Measurements from ENCODE around the gene CBY2.

The CBY2 gene

DNA sequence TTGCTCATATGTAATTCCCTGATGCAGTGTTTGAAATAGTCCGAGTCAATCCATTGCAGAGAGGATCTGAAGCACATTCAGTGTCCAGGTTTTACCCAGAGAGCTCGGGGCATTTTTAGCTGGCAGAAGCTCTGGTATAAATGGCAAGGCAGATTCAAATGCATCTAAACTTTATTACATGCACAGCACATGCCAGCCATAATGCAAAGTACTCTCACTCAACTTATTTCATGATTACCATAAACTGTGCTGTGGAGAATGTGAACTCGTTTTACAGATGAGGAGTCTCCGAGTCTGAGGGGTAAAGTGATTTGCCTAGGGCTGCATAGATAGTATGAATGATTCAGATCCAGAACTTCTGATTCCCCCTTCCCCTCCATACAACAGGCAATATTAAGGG lies 13.5 kb upstream of the CBY2 start:
- TF ChIP-seq, protein P1, sequence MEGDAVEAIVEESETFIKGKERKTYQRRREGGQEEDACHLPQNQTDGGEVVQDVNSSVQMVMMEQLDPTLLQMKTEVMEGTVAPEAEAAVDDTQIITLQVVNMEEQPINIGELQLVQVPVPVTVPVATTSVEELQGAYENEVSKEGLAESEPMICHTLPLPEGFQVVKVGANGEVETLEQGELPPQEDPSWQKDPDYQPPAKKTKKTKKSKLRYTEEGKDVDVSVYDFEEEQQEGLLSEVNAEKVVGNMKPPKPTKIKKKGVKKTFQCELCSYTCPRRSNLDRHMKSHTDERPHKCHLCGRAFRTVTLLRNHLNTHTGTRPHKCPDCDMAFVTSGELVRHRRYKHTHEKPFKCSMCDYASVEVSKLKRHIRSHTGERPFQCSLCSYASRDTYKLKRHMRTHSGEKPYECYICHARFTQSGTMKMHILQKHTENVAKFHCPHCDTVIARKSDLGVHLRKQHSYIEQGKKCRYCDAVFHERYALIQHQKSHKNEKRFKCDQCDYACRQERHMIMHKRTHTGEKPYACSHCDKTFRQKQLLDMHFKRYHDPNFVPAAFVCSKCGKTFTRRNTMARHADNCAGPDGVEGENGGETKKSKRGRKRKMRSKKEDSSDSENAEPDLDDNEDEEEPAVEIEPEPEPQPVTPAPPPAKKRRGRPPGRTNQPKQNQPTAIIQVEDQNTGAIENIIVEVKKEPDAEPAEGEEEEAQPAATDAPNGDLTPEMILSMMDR (IDR thresholded peaks at IDR 0.05; ENCODE audit: low read depth, low read length, poor library complexity, severe bottlenecking): no peak
- no peak for TF ChIP-seq EZH2phosphoT487 (IDR thresholded peaks at IDR 0.05; ENCODE audit: borderline replicate concordance, low read length)
- H3K4me1 ChIP-seq (ENCODE audit: control insufficient read depth, low read length): no peaks in the 10 kb centered on the region
- H3K4me3 ChIP-seq (ENCODE audit: low read length): no peak overlapping the region

DNA sequence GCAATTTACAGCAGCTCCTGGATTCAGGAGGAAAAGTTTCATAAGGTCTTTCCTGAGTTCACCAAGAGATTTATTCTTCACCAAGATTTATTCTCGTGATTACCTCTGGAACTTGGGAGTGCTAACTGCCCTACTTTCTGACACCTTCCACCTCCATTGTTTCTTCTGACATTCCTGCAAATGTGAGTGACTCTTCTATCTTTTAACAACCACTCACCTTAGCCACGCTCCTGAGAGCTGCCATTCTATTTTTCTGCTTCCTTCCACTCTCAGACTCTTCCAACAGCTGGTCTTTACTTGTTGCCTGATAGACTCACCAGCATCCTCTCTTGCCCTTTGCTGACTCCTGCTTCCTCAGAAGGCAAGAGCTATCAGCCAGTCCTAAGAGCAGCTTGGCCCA lies 11.5 kb upstream of the CBY2 start:
- H3F3A ChIP-seq (ENCODE audit: control insufficient read depth, insufficient read depth): no peaks in the 10 kb centered on the region
- no peak overlapping the region for H3K4me2 ChIP-seq (ENCODE audit: low read length)
- H3K27ac ChIP-seq (ENCODE audit: low read depth, low read length): no peak overlapping the region
- H4K20me1 ChIP-seq (ENCODE audit: control insufficient read depth, insufficient read depth, low read depth, low read length): no peaks in the 10 kb centered on the region
- no peaks in the 10 kb centered on the region for H3K79me2 ChIP-seq (ENCODE audit: control insufficient read depth, low read length)
- no peak overlapping the region for H3K4me3 ChIP-seq (ENCODE audit: low read length)
- no peaks in the 10 kb centered on the region for H3K9me2 ChIP-seq (replicated peaks; ENCODE audit: control insufficient read depth, low read length)
- H3K4me1 ChIP-seq (ENCODE audit: control insufficient read depth, low read length): no peaks in the 10 kb centered on the region
- TF ChIP-seq, protein P1 (IDR thresholded peaks at IDR 0.05; ENCODE audit: low read depth, low read length, poor library complexity, severe bottlenecking): no peak
- TF ChIP-seq EZH2phosphoT487 (IDR thresholded peaks at IDR 0.05; ENCODE audit: borderline replicate concordance, low read length): no peak
- H3K36me3 ChIP-seq (ENCODE audit: control insufficient read depth, low read length): no peaks in the 10 kb centered on the region
- peaks cover 6% of the 10 kb centered on the region for H3K27me3 ChIP-seq (ENCODE audit: control insufficient read depth, low read length)
- H3K9me3 ChIP-seq (ENCODE audit: control insufficient read depth, insufficient read depth, low read length): no peaks in the 10 kb centered on the region

More for the DNA sequence above, 13.5 kb upstream of the CBY2 start:
- no peaks in the 10 kb centered on the region for H3K9me2 ChIP-seq (replicated peaks; ENCODE audit: control insufficient read depth, low read length)
- no peak overlapping the region for H3K27ac ChIP-seq (ENCODE audit: low read depth, low read length)
- no peaks in the 10 kb centered on the region for H3K36me3 ChIP-seq (ENCODE audit: control insufficient read depth, low read length)
- H3K4me2 ChIP-seq (ENCODE audit: low read length): no peak overlapping the region
- no peaks in the 10 kb centered on the region for H4K20me1 ChIP-seq (ENCODE audit: control insufficient read depth, insufficient read depth, low read depth, low read length)
- H3K9me3 ChIP-seq (ENCODE audit: control insufficient read depth, insufficient read depth, low read length): no peaks in the 10 kb centered on the region
- H3K27me3 ChIP-seq (ENCODE audit: control insufficient read depth, low read length): no peaks in the 10 kb centered on the region
- no peaks in the 10 kb centered on the region for H3F3A ChIP-seq (ENCODE audit: control insufficient read depth, insufficient read depth)
- H3K79me2 ChIP-seq (ENCODE audit: control insufficient read depth, low read length): no peaks in the 10 kb centered on the region

DNA sequence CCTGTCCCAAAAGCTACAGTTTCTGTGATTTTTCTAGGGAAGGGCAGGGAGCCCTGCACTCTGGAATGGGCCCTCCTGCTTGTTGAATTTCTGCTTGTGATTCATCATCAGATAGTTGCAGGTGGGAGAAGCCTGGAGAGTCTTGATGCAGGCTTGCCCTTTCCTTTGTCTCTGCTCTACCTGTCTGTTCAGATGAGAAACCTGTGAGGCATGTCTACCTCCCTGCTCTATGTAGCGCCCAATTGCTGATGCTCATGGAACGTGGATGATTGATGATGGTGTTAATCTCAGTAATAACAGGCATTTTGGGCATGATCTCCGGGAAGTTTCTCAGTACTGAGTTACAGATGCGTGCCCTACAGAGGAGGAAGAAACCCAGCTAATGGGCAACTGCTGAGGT lies 10.9 kb upstream of the CBY2 start:
- no peak overlapping the region for H3K4me3 ChIP-seq (ENCODE audit: low read length)
- H3K79me2 ChIP-seq (ENCODE audit: control insufficient read depth, low read length): no peaks in the 10 kb centered on the region
- no peak overlapping the region for H3K4me2 ChIP-seq (ENCODE audit: low read length)
- TF ChIP-seq, protein P1 (IDR thresholded peaks at IDR 0.05; ENCODE audit: low read depth, low read length, poor library complexity, severe bottlenecking): no peak
- TF ChIP-seq EZH2phosphoT487 (IDR thresholded peaks at IDR 0.05; ENCODE audit: borderline replicate concordance, low read length): no peak
- H3F3A ChIP-seq (ENCODE audit: control insufficient read depth, insufficient read depth): no peaks in the 10 kb centered on the region
- H3K36me3 ChIP-seq (ENCODE audit: control insufficient read depth, low read length): no peaks in the 10 kb centered on the region
- no peaks in the 10 kb centered on the region for H3K9me3 ChIP-seq (ENCODE audit: control insufficient read depth, insufficient read depth, low read length)
- no peak overlapping the region for H3K27ac ChIP-seq (ENCODE audit: low read depth, low read length)
- no peaks in the 10 kb centered on the region for H4K20me1 ChIP-seq (ENCODE audit: control insufficient read depth, insufficient read depth, low read depth, low read length)
- peaks cover 7% of the 10 kb centered on the region for H3K27me3 ChIP-seq (ENCODE audit: control insufficient read depth, low read length)
- no peaks in the 10 kb centered on the region for H3K4me1 ChIP-seq (ENCODE audit: control insufficient read depth, low read length)
- no peaks in the 10 kb centered on the region for H3K9me2 ChIP-seq (replicated peaks; ENCODE audit: control insufficient read depth, low read length)

DNA sequence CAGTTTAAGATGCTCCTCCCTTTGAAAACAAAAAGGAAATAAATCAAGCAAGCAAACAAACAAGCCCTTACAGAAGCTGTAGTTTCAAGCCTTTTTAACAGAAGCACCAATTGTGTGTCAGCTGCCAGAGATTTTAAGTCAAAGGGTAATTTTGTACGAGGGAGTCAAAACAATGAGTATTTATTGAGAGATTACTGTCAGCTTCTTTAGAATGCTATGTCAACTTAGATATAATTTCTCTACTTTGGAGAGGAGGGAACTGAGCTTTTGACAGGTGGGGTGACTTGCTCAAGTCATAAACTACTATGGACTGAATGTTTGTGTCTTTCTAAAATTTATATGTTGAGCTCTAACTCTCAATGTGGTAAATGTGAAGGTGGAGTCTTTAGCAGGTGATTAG lies 10.5 kb upstream of the CBY2 start:
- no peaks in the 10 kb centered on the region for H3F3A ChIP-seq (ENCODE audit: control insufficient read depth, insufficient read depth)
- H3K27me3 ChIP-seq (ENCODE audit: control insufficient read depth, low read length): peaks cover 7% of the 10 kb centered on the region

More for the DNA sequence above, 10.5 kb upstream of the CBY2 start:
- Histone ChIP-seq H3K4me1 (ENCODE audit: control insufficient read depth, low read length) (no peaks in the 10 kb centered on the region), H3K36me3 (ENCODE audit: control insufficient read depth, low read length) (no peaks in the 10 kb centered on the region), H3K79me2 (ENCODE audit: control insufficient read depth, low read length) (no peaks in the 10 kb centered on the region), H3K27ac (ENCODE audit: low read depth, low read length) (no peak overlapping the region), H3K4me3 (ENCODE audit: low read length) (no peak overlapping the region), H3K9me3 (ENCODE audit: control insufficient read depth, insufficient read depth, low read length) (no peaks in the 10 kb centered on the region), H3K9me2 (replicated peaks; ENCODE audit: control insufficient read depth, low read length) (no peaks in the 10 kb centered on the region), H4K20me1 (ENCODE audit: control insufficient read depth, insufficient read depth, low read depth, low read length) (no peaks in the 10 kb centered on the region), H3K4me2 (ENCODE audit: low read length) (no peak overlapping the region)
- TF ChIP-seq, protein P1 (IDR thresholded peaks at IDR 0.05; ENCODE audit: low read depth, low read length, poor library complexity, severe bottlenecking): no peak
- TF ChIP-seq EZH2phosphoT487 (IDR thresholded peaks at IDR 0.05; ENCODE audit: borderline replicate concordance, low read length): no peak

All from DOHH2 (cell line).